Measurements from ENCODE around the gene OR6N1.

The OR6N1 gene

DNA sequence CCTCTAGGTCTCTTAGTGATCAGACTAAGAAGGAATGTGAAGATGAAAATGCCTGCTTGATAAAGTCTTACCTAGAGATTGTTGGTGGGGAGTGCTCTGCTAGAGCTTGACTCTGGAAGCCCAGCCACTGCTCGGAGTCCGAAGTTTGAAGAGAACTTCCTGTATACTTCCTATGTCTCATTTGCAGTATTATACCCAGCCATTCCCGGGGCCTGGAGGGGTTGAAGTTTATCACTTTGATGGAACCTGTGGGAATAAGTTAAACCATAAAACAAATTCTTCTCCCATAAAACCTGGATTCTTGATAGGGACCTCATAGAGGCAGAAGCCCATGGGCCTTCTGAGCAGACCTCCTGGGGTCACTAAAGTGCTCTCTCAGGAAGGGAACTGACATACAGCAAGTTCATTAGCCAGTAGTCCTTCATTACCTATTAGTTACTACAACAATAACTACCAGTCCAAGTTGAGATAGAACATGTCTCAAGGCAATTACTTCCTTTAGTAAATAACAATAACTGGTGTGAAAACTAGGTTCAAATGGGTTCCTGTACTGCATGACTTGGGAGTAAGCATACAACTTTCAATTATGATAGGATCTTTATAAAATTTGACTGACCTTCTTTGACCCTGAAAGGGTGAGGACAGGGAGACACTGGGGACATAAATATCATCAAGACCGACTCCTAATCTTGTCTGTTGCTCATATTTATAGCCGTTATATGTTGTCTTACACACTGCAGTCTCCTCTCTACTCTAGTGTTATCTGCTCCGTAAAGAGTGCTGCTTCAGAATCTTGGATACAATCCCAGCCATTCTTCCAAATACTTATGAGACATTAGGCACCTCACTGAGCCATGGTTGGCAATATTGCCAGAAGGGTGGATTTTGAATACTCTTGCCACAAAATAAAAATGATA, at the start of gene OR6N1:
Gene OR6N1 (minus strand): TSS at position 246 of the 917 bp plus-strand sequence. CDS start 5,513 bp downstream, outside the sequence.
- no peak for DNase-seq (ENCODE audit: low read depth in 1 of 2, low spot score in 1 of 2)

DNA sequence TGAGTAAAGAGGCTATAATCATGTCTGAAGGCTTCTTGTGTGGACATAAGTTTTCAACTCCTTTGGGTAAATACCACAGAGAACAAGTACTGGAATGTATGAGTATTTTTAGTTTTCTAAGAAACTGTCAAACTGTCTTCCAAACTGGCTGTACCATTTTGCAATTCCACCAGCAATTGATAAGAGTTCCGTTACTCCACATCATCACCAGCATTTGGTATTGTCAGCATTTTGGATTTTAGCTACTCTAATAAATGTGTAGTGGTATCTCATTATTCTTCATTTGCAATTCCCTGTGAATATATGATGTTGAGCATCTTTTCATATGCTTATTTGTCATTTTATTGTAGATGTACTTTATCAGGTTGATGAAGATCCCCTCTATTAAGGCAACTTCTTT, 49.7 kb upstream of the OR6N1 start:
- DNase-seq (ENCODE audit: low read depth in 1 of 2, low spot score in 1 of 2) = no peak

- DNase-seq (ENCODE audit: low read depth in 1 of 2, low spot score in 1 of 2) = peak in 1 of 2 donors; percentile 16
These were observed 47.8 kb upstream of the OR6N1 start for GRCh38 chr1:158819461-158820443.

DNA sequence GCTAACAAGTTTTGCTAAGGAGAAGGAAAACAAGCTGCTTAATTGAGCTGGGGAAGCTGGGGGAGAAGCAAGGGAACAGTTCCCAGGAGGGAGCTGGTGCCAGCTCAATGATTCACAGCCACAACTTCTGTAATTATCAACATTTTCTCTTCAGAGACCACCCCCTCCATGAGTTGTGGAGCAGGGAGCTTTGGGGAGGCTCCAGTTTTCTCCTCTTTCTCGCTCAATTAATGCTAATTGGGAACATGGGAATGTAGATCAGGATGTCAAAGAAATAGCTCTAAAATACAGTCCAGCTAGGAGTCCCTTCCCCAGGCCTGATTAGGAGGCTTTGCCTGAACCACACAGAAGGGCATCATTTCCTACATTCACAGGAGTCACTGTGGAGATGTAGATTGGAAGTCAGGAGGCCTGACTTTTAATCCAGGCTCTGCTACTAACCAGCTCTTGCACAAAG, 47.0 kb upstream of the OR6N1 start:
- DNase-seq (ENCODE audit: low read depth in 1 of 2, low spot score in 1 of 2) = no peak

DNA sequence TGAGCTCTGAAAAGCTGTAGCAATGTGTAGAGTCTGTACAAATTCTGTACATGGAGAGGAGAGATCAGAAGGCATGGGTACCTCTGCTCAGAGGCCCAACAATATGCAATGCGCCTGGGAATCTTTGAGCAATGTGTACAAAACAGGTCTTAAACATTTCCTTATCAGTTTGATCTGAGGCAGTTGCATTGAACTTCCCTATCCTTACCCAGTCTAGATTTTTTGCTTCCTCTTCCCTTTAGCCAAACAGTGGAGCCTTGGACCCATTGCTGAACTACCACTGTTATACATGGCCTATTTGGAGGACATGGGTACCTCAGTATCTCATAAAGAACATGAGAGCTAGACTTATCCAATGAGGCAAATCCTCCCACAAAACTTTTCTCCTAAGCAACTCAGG, 46.6 kb upstream of the OR6N1 start:
- DNase-seq (ENCODE audit: low read depth in 1 of 2, low spot score in 1 of 2) = no peak

GRCh38 chr1:158814970-158815369, 43.0 kb upstream of the OR6N1 start:
- DNase-seq (ENCODE audit: low read depth in 1 of 2, low spot score in 1 of 2) = no peak

GRCh38 chr1:158813164-158813563, 41.2 kb upstream of the OR6N1 start:
- DNase-seq (ENCODE audit: low read depth in 1 of 2, low spot score in 1 of 2) = no peak

GRCh38 chr1:158812336-158812735, 40.3 kb upstream of the OR6N1 start:
- no peak for DNase-seq (ENCODE audit: low read depth in 1 of 2, low spot score in 1 of 2)

DNA sequence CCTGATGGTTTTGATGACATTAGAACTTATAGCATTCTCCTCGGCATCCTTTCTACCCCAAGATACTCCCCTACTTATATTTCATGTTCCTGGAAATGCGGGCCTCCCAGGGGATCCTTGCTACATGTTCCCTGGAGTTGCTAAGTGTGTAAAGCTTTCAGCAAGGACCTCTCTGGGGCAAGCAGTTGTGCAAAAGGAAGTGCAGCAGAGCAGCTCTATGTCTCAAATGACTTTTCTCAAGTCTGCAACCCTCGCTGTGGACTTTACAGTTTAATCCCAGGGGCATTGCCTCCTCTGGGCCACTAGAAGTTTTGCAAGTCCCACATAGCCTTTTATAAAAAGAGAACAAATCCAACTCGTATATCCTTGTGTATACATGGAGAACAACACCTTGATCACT, 38.3 kb upstream of the OR6N1 start:
- DNase-seq (ENCODE audit: low read depth in 1 of 2, low spot score in 1 of 2) = no peak

DNA sequence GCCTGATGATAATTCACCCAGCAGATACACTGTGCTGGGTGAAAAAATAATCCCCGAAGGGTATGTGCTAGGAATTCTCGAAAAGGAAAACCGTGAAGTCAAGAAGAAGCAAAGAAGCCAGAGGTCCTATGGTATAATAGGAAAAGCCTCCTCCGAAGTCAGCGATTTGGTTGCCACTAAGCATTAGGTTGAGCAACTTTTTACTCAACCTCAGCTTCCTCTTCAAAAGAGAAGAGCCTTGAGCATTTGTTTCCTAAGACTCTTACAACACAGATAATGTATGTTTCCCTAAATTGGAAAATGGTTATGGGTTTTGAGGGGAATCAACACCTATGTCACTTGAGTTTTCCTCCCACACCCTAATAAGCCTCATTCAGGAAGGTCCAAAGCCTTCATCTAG, 37.9 kb upstream of the OR6N1 start:
- no peak for DNase-seq (ENCODE audit: low read depth in 1 of 2, low spot score in 1 of 2)

DNA sequence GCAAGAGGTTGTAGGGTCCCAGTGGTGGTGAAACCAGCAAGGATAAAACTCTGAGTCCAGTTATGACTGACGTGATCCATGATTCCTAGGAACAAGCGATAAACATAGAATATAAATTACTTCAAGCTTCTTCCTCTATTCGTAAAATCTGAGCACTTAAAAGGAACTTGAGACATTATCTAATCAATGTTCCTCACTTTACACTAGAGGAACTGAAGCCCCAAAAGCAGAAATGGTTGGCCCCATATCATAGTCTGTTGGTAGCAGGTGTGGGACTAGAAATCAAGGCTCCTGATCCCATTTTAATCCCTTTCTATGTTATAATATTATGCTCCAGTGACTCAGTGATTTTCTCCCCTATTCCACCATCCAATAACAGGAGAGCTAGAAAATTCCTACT, 37.3 kb upstream of the OR6N1 start:
- no peak for DNase-seq (ENCODE audit: low read depth in 1 of 2, low spot score in 1 of 2)

- no peak for DNase-seq (ENCODE audit: low read depth in 1 of 2, low spot score in 1 of 2)
These were observed 35.0 kb upstream of the OR6N1 start for GRCh38 chr1:158806916-158807536.

- no peak for DNase-seq (ENCODE audit: low read depth in 1 of 2, low spot score in 1 of 2)
These were observed 31.7 kb upstream of the OR6N1 start for GRCh38 chr1:158803678-158804077.

GRCh38 chr1:158801396-158801795, 29.4 kb upstream of the OR6N1 start:
- no peak for DNase-seq (ENCODE audit: low read depth in 1 of 2, low spot score in 1 of 2)

DNA sequence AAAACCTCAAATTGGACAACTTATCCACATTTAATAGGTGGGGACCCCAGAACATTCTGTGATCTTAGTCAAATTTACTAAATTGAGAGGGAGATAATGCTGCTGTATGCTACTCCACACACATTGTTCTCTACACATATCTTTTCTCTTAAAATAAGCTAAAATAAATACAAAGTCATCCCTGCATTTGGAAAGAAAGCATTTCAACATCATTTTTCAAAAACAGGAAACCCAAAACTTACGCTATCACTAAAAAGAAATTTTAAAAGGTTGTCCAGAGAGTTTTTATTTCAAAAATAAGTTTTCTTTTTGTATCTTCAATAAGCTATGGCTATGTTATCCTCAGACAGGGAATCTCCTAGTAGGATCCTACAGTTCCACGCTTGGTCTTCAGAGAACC, 28.5 kb upstream of the OR6N1 start:
- DNase-seq (ENCODE audit: low read depth in 1 of 2, low spot score in 1 of 2) = no peak

DNA sequence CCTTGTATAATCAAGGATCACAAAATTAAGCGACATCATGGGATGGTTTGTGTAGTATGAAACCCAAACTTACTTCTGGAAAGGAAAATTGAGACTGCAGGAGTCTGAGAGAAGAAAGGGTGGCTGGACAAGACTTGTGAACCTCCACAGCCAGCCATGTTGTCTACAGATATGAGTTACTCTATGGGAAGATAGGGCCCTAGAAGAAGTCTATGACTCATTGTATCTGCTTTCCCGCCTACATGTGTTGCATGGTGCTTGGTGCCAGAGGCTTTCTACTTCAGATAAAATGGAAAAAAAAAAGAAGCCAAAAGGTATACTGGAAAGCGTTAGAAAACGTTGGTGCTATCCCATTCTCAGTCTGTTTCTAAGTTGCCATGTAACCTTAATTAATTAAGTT, 27.7 kb upstream of the OR6N1 start:
- peak in 1 of 2 donors; percentile 22 for DNase-seq (ENCODE audit: low read depth in 1 of 2, low spot score in 1 of 2)

DNA sequence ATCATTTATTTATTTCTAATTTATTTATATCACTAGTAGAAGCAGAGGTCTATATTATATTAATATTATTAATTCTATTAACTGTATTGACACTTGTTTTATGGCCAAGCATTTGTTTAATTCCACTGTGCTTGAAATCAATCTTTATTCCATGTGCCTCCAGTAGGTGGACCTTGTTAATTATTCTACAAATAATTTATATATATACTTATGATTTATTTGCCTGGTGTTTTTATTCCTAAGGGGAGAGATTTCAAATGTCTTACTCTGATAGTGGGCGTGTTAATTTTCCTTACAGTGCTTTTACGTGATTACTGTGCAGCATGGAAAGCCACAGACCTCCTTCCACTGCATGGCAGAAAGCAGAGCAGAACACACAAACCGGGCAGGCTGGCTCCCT, 26.5 kb upstream of the OR6N1 start:
- DNase-seq (ENCODE audit: low read depth in 1 of 2, low spot score in 1 of 2) = no peak

GRCh38 chr1:158794247-158794646, 22.3 kb upstream of the OR6N1 start:
- no peak for DNase-seq (ENCODE audit: low read depth in 1 of 2, low spot score in 1 of 2)

DNA sequence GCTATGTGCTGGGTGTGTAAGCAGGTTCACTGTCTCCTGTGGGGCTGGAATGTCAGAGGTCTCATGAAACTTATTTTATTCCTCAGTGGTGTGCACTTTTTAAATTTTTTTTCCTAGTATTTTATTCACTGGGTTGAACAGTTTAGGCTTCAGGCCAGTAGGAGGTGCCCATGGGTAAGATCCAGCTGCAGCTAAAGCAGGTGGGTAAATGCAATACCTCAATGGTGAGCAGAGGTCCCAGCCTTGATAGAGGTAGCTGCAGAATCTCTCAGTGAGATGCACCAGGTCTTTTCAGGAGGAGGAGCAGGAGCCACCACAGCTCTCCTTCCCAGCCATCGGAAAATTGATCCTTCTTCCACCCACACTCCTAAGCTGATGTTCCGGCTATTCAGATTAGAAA, 21.6 kb upstream of the OR6N1 start:
- peak in 1 of 2 donors; percentile 3 for DNase-seq (ENCODE audit: low read depth in 1 of 2, low spot score in 1 of 2)

- no peak for DNase-seq (ENCODE audit: low read depth in 1 of 2, low spot score in 1 of 2)
These were observed 9.1 kb upstream of the OR6N1 start, which contains the start of gene OR6N2 for GRCh38 chr1:158781104-158781503. Gene OR6N2, minus strand, starts transcription at chr1:158781204. Its CDS starts 3,569 bp downstream, at chr1:158777635.

- no peak for DNase-seq (ENCODE audit: low read depth in 1 of 2, low spot score in 1 of 2)
These were observed 17.6 kb downstream of the OR6N1 start, which contains the start of gene OR6K6 for GRCh38 chr1:158754420-158754819. Gene OR6K6, plus strand, starts transcription at chr1:158754720. Its CDS starts 168 bp downstream, at chr1:158754888.

Measured in activated CD4-positive, alpha-beta T cell treated with anti-CD3 and anti-CD28 coated beads, Interleukin-2, amount 50 U/mL, for 24 hours (primary cell).